T-helper 22 cell (primary cell): Measurements from ENCODE around the gene EYA2.
"Not testable (repeated sequence)": the region's sequence is repeated elsewhere in the genome, so short reads cannot be mapped to it uniquely, and the experiment has no call there.

Source experiments
- DNase-seq: peaks from one replicate; pipeline ENCODE4 v3.0.0-alpha.2; 2020; ENCODE audit warnings: low read depth

The EYA2 gene

GRCh38 chr20:46932439-46932838, 37.8 kb downstream of the EYA2 start:
- DNase-seq, result not testable (repeated sequence)

- DNase-seq, result no peak
Observed at GRCh38 chr20:46933150-46933549, 38.5 kb downstream of the EYA2 start.

GRCh38 chr20:46934746-46935287, 40.2 kb downstream of the EYA2 start:
- no peak for DNase-seq

- no peak for DNase-seq
Observed at GRCh38 chr20:46935394-46936017, 40.9 kb downstream of the EYA2 start.

GRCh38 chr20:46936415-46937156, 41.9 kb downstream of the EYA2 start:
- DNase-seq, result no peak

GRCh38 chr20:46937157-46937523, 42.5 kb downstream of the EYA2 start:
- no peak for DNase-seq

GRCh38 chr20:46937533-46938226, 43.0 kb downstream of the EYA2 start:
- no peak for DNase-seq

GRCh38 chr20:46938434-46938833, 43.8 kb downstream of the EYA2 start:
- DNase-seq, result no peak

- DNase-seq, result no peak
Observed at GRCh38 chr20:46939031-46939965, 44.7 kb downstream of the EYA2 start.

GRCh38 chr20:46940616-46941015, 46.0 kb downstream of the EYA2 start:
- DNase-seq, result no peak

GRCh38 chr20:46941404-46941803, 46.8 kb downstream of the EYA2 start:
- DNase-seq, result no peak

- DNase-seq, result no peak
Observed at GRCh38 chr20:46943861-46944591, 49.4 kb downstream of the EYA2 start.

GRCh38 chr20:46945465-46945864, 50.8 kb downstream of the EYA2 start:
- no peak for DNase-seq

- DNase-seq, result no peak
Observed at GRCh38 chr20:46946181-46946624, 51.6 kb downstream of the EYA2 start.

- DNase-seq, result no peak
Observed at GRCh38 chr20:46946796-46947195, 52.2 kb downstream of the EYA2 start.

GRCh38 chr20:46948081-46948480, 53.4 kb downstream of the EYA2 start:
- DNase-seq, result no peak

- no peak for DNase-seq
Observed at GRCh38 chr20:46951405-46951804, 56.8 kb downstream of the EYA2 start.

GRCh38 chr20:46951840-46952497, 57.3 kb downstream of the EYA2 start:
- no peak for DNase-seq

GRCh38 chr20:46953596-46953995, 59.0 kb downstream of the EYA2 start:
- DNase-seq, result no peak

GRCh38 chr20:46954490-46955038, 59.9 kb downstream of the EYA2 start:
- no peak for DNase-seq
